ENCODE data around the gene FCAMR.
"Not testable (repeated sequence)": the region's sequence is repeated elsewhere in the genome, so short reads cannot be mapped to it uniquely, and the experiment has no call there.

Gene FCAMR

GRCh38 chr1:206930210-206930798 is 40.0 kb downstream of the FCAMR start:
- peak; percentile 63 to 66 for ATAC-seq

GRCh38 chr1:206929524-206929923 is 40.7 kb downstream of the FCAMR start:
- no peak for ATAC-seq

- ATAC-seq: no peak
Measured at GRCh38 chr1:206926286-206926685, 44.0 kb downstream of the FCAMR start.

GRCh38 chr1:206925106-206925736 is 45.0 kb downstream of the FCAMR start:
- ATAC-seq: peak; percentile 70 to 78

GRCh38 chr1:206924592-206925105 is 45.6 kb downstream of the FCAMR start:
- ATAC-seq: peak in 1 of 2 donors; percentile 1

- ATAC-seq: not testable (repeated sequence)
Measured at GRCh38 chr1:206923961-206924557, 46.2 kb downstream of the FCAMR start.

GRCh38 chr1:206923009-206923960 is 47.0 kb downstream of the FCAMR start:
- ATAC-seq: peak; percentile 66 to 74

GRCh38 chr1:206922524-206922923 is 47.7 kb downstream of the FCAMR start:
- no peak for ATAC-seq

GRCh38 chr1:206921772-206922265 is 48.4 kb downstream of the FCAMR start, which contains the start of gene FCMR:
TSS of gene FCMR (minus strand) at chr1:206921941. CDS start at chr1:206921854, 87 bp downstream.
- ATAC-seq: peak in 1 of 2 donors; percentile 6

- no peak for ATAC-seq
Measured at GRCh38 chr1:206918076-206918475, 52.2 kb downstream of the FCAMR start.

- ATAC-seq: peak; percentile 23 to 45
Measured at GRCh38 chr1:206916000-206916709, 54.1 kb downstream of the FCAMR start.

GRCh38 chr1:206915030-206915735 is 55.1 kb downstream of the FCAMR start:
- no peak for ATAC-seq

- ATAC-seq: no peak
Measured at GRCh38 chr1:206913766-206914537, 56.3 kb downstream of the FCAMR start.

GRCh38 chr1:206912445-206913095 is 57.7 kb downstream of the FCAMR start:
- peak; percentile 22 to 45 for ATAC-seq

- ATAC-seq: peak; percentile 41
Measured at GRCh38 chr1:206911064-206911663, 59.1 kb downstream of the FCAMR start.

GRCh38 chr1:206909883-206910318 is 60.4 kb downstream of the FCAMR start:
- no peak for ATAC-seq

GRCh38 chr1:206909161-206909882 is 60.9 kb downstream of the FCAMR start:
- ATAC-seq: peak; percentile 33 to 35

GRCh38 chr1:206908038-206908437 is 62.2 kb downstream of the FCAMR start:
- ATAC-seq: no peak

Data from activated CD4-positive, CD25-positive, alpha-beta regulatory T cell treated with anti-CD3 and anti-CD28 coated beads, Interleukin-2, amount 50 U/mL, for 24 hours (primary cell).